Endometrial microvascular endothelial cells (primary cell): ENCODE measurements around the gene ELP5. TPM values are rescaled to one million over a fixed set of nuclear protein-coding genes. Genes with fewer than 3 reads are reported as not detected.

Experiments used
- in situ Hi-C: cut with HindIII; loops from 2 replicates; pipeline ENCODE4 v1.10.0; 2017; ENCODE audit warnings: low sequenced_read_pairs, low pct_unique_long_range_greater_than_20kb; ENCODE audit errors: inconsistent ontology term
- total RNA-seq: library from RNA; depleted of rRNA; stranded (reverse); fragments of >200 nt; gene quantifications from one replicate; pipeline ENCODE4 v1.2.3, GENCODE V29; 2015; ENCODE audit errors: inconsistent ontology term

The ELP5 gene
- total RNA-seq, 1 donor from 2014 or later = 46.6 TPM

- in situ Hi-C loops = no loop called here
Measured at GRCh38 chr17:7217113-7217987, 34.7 kb upstream of the ELP5 start.

- in situ Hi-C loops = no loop called here
Measured at GRCh38 chr17:7218166-7218565, 33.8 kb upstream of the ELP5 start.

DNA sequence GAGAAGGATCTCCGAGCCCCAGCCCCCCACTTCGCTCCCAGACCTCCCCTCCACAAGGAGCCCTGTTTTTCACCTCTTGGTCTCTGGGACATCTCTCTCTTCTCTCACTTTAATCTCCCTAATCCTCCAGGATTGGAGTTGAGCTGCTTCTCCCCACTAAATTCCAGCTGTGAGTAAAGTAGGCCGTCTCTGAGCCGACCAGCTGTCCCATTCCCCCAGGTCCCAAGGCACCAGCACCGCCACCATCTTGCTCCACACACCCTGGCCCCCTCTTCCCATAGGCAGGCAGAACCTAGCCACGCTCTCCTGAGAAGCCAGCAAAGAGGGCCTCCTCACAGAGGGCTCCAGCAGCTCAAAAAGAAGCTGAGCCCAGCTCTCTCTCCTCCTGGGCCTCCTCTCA, 33.3 kb upstream of the ELP5 start:
- in situ Hi-C loops = no loop called here

DNA sequence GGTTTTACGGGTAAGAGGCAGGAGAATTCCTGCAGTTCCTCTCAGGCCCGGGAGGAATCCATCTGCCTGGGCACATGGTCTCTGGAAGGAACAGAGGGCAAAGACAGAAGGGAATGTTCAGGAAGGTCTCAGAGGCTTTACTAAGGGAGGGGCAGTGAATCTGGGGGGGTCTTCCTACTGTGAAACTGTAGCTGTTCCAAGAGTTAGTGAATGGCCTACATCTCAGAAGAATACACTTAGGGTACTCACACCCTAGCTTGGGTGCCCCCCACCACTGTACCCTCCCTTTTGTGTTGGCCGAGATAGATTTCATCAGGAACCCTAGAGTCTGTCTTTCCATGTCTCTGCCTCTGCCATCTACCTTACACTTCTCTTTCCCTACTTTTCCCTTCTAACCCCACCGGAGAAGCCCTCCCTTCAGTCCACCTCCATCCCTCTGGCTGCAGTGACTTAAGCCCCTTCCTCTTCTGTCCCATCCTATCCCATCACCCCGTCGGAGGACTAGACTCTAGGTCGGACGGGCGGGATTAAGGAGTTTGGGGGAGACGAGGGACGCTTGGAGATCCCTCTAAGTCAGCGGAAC, 32.7 kb upstream of the ELP5 start:
- in situ Hi-C loops = no loop called here

DNA sequence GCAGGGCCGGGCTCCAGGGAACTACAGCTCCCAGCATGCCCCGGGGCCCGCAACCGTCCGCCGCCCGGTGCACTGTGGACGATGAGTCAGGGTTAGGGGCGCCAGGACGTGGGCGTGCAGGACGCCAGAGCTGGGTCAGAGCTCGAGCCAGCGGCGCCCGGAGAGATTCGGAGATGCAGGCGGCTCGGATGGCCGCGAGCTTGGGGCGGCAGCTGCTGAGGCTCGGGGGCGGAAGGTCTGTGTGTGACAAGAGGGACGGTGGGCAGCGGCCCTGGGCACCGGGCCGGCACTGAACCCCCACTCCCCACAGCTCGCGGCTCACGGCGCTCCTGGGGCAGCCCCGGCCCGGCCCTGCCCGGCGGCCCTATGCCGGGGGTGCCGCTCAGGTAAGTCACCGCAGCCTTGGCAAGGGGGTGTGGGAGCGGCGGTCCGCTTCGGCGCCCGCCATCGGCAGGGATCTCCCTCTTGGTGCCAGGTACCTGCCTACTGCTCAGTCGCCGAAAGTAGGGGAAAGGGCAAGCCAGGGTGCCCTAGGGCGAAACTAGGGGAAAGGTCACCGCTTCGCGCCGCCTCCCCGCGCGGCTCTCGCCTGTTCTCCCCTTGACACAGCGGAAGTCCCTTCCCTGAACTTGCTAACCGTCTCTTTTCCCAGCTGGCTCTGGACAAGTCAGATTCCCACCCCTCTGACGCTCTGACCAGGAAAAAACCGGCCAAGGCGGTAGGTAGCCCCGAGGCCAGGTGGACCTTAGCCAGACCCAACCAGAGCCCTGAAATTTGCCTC, 32.0 kb upstream of the ELP5 start, which contains the start of the genes ACADVL and DLG4:
Gene ACADVL, plus strand, starts transcription at position 127 of the 781 bp plus-strand sequence. Its CDS starts 47 bp downstream, at position 174.
Gene DLG4, minus strand, starts transcription at position 25 of the 781 bp plus-strand sequence.
- in situ Hi-C loops = no loop called here

DNA sequence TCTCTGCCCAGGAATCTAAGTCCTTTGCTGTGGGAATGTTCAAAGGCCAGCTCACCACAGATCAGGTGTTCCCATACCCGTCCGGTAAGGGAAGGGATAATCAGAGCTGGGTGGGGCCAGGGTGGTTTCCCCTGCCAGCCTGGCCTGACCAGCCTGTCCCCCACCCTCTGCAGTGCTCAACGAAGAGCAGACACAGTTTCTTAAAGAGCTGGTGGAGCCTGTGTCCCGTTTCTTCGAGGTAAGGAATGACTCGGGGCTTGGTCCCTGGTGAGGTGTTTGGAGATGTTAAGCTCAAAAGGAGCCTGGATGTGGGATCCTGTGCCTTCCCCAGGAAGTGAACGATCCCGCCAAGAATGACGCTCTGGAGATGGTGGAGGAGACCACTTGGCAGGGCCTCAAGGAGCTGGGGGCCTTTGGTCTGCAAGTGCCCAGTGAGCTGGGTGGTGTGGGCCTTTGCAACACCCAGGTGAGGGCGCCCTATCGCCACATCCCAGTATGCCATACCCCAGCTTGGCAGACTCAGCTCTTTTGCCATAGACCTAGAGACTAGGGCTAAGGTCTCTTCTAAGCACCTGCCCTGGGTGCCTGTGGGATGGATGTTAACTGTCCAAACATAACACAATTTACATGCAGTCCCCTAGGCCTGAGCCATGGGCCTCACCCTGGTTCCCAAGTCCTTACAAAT, 31.3 kb upstream of the ELP5 start:
- in situ Hi-C loops = no loop called here

DNA sequence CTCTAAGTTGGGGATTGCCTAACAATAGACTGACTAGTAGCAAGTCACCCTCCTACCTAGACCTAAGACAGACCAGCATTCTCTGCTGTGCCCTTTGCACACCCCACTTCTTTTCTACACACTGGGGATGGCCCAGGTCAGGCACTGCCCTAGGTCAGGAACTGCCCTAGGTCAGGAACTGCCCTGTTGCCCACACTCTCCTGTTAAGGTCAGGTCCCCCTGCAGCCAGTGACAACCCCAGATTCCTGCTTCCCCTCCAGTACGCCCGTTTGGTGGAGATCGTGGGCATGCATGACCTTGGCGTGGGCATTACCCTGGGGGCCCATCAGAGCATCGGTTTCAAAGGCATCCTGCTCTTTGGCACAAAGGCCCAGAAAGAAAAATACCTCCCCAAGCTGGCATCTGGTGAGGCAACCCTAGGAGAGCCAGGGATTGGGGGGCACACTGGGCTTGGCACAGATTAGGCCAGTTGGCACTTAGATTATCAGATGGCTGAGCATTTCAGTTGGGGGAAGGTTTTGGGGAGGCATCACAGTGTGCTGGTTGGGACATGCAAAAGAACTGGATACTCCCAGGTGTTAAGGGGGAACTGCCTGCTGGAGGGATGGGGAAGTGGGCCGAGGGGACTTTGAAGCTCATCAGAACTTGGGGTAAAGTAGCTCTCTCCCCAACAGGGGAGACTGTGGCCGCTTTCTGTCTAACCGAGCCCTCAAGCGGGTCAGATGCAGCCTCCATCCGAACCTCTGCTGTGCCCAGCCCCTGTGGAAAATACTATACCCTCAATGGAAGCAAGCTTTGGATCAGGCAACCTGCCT, 30.5 kb upstream of the ELP5 start:
- in situ Hi-C loops = no loop called here

- in situ Hi-C loops = no loop called here
Measured at GRCh38 chr17:7222093-7222971, 29.7 kb upstream of the ELP5 start.

GRCh38 chr17:7222972-7223292, 29.1 kb upstream of the ELP5 start:
- in situ Hi-C loops = no loop called here

- in situ Hi-C loops = no loop called here
Measured at GRCh38 chr17:7223375-7223774, 28.6 kb upstream of the ELP5 start.

GRCh38 chr17:7224110-7224509, 27.9 kb upstream of the ELP5 start:
- in situ Hi-C loops = no loop called here

DNA sequence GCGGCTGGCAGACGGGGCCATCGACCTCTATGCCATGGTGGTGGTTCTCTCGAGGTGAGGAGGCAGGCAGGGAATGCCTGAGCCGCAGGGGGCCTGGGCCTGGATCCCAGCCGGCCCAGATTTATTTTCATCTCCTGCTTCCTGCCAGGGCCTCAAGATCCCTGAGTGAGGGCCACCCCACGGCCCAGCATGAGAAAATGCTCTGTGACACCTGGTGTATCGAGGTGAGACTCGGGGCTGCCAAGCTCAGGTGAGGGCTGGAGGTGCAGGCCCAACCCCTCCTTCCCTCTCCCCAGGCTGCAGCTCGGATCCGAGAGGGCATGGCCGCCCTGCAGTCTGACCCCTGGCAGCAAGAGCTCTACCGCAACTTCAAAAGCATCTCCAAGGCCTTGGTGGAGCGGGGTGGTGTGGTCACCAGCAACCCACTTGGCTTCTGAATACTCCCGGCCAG, 27.3 kb upstream of the ELP5 start:
- in situ Hi-C loops = no loop called here

GRCh38 chr17:7225711-7226331, 26.2 kb upstream of the ELP5 start:
- in situ Hi-C loops = no loop called here

DNA sequence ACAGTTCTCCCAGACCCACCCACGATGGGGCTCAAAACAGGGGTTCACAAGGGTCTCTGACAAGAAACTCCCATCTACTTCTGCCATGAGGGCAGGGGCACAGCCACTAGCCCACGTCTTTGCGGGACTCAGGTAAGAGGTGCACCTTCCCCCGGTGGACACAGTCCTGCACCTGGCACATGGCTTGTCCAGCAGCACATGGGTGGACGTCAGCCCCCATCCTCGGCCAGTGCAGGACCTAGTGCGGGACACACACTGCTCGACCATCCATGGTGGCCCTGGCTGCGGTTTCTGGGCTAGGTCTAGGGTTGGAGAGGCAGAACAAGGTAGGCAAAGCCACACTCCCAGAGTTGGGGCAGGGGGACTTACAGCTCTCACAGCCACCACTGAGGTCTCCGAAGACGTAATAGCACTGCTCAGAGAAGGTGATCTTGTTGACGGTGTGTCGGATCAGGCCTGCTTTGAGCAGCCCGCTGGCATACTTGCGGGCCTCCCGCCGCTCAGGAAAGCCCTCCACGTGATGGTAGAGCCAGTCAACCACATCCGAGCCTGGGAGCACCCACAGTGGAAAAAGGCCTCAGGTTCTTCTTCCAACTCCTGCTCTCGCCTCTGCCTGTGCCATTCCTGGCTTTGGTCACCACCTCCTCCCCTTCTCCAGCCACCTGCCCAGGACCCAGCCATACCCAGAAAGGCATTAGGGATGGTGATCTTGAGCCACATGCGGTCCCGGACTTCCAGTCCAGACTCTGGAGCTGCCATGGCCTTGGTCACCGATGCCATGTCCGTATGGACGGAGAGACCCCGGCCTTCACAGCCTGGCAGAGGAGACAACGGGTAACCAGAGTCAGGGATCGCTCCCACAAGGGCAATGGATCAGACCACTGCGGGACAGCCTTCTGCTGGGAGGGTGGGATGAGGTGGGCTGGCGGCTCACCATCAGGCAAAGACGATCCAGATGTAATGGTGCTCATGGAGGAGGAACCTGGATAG, 25.0 kb upstream of the ELP5 start:
- in situ Hi-C loops = no loop called here

DNA sequence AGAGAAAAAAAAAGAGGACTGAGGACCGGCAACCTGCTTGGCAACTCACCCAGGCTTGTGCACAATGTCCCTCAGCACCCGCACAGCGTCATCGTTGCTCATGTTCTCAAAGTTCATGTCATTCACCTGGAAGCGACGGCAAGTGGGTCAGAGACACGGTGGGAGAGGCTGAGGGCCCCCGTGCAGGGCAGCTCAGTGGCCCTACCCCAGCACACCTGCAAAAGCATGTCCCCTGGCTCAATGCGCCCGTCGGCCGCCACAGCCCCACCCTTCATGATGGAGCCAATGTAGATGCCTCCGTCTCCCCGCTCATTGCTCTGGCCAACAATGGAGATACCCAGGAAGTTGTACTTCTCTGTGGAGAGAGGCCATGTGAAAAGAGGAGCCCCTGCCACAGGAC, 23.1 kb upstream of the ELP5 start:
- in situ Hi-C loops = no loop called here

DNA sequence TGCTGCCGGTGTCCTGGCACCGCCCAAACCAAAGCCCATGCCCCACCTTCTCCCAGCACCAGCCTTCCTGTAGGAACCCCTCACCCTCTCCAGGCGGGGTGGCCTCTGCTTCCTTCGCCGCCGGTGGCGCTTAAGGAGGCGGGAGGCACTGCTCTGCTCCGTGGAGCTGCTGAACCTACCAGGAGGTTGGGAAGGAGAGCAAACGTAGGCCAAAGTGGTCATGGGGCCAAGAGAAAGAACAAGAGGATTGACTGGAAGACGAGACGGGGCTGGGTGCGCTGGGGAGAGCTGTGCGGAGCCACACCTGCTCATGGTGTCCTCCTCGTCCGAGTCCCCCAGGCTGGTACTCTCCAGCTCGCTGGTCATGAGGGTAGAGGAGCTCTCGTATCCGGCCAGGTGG, 22.5 kb upstream of the ELP5 start:
- in situ Hi-C loops = no loop called here
